ENCODE measurements around the gene VCAN. TPM values are rescaled to one million over a fixed set of nuclear protein-coding genes. Genes with fewer than 3 reads are reported as not detected.

Gene VCAN
- total RNA-seq = 200 and 945 TPM in 2 replicates

GRCh38 chr5:83471405-83472212 is at the start of gene VCAN:
Gene VCAN (plus strand): TSS chr5:83471744. CDS start chr5:83483519, 11,775 bp downstream.

Other genes starting within 250 kb of the VCAN start
- gene HAPLN1, start 249.1 kb downstream of the VCAN start, total RNA-seq = 1.1 TPM in 1 of 2 replicates, not detected in the other